Stimulated activated naive CD8-positive, alpha-beta T cell treated with anti-CD3 and anti-CD28 coated beads, Interleukin-15, Interleukin-2, amounts not matched to agents 100 U/mL and 50 U/mL, for 24 hours (primary cell): ENCODE measurements around the gene SAP30BP.

Experiments used
- ATAC-seq: fragments of 150-1000 bp; cut with Tn5 transposase; one replicate; pipeline ENCODE4 v1.10.0; 2021
- DNase-seq: peaks from one replicate; pipeline ENCODE4 v3.0.0; 2021

SAP30BP gene

GRCh38 chr17:75689441-75689873 lies 22.3 kb downstream of the SAP30BP start:
- peak; percentile 46 for DNase-seq
- peak; percentile 70 for ATAC-seq

- ATAC-seq (peak; percentile 83), DNase-seq (peak; percentile 67)
Observed at GRCh38 chr17:75691371-75691791, 24.2 kb downstream of the SAP30BP start.

- ATAC-seq: peak; percentile 24
- no peak for DNase-seq
Observed at GRCh38 chr17:75691801-75692626, 24.9 kb downstream of the SAP30BP start.

GRCh38 chr17:75692976-75693375 lies 25.8 kb downstream of the SAP30BP start:
- no peak for ATAC-seq

GRCh38 chr17:75693500-75694481 lies 26.7 kb downstream of the SAP30BP start:
- ATAC-seq: no peak
- no peak for DNase-seq

More at GRCh38 chr17:75692976-75693375, 25.8 kb downstream of the SAP30BP start:
- DNase-seq: no peak

- ATAC-seq: no peak
- DNase-seq: no peak
Observed at GRCh38 chr17:75694536-75694935, 27.4 kb downstream of the SAP30BP start.

GRCh38 chr17:75695141-75695829 lies 28.1 kb downstream of the SAP30BP start:
- DNase-seq (no peak), ATAC-seq (no peak)

GRCh38 chr17:75695830-75696271 lies 28.7 kb downstream of the SAP30BP start:
- DNase-seq: no peak
- ATAC-seq: no peak

GRCh38 chr17:75697651-75698291 lies 30.6 kb downstream of the SAP30BP start:
- ATAC-seq (no peak), DNase-seq (no peak)

- DNase-seq (no peak), ATAC-seq (no peak)
Observed at GRCh38 chr17:75698659-75699058, 31.5 kb downstream of the SAP30BP start.

- ATAC-seq: no peak
Observed at GRCh38 chr17:75701288-75701687, 34.1 kb downstream of the SAP30BP start.

GRCh38 chr17:75703191-75703590 lies 36.1 kb downstream of the SAP30BP start:
- DNase-seq (no peak), ATAC-seq (no peak)

More at GRCh38 chr17:75701288-75701687, 34.1 kb downstream of the SAP30BP start:
- no peak for DNase-seq

GRCh38 chr17:75703591-75703990 lies 36.5 kb downstream of the SAP30BP start:
- DNase-seq (no peak), ATAC-seq (no peak)

- DNase-seq (no peak), ATAC-seq (no peak)
Observed at GRCh38 chr17:75704963-75705875, 38.1 kb downstream of the SAP30BP start.

GRCh38 chr17:75706042-75706728 lies 39.0 kb downstream of the SAP30BP start:
- ATAC-seq (no peak), DNase-seq (no peak)

- DNase-seq (no peak), ATAC-seq (no peak)
Observed at GRCh38 chr17:75707079-75707571, 40.0 kb downstream of the SAP30BP start.

GRCh38 chr17:75712446-75712845 lies 45.3 kb downstream of the SAP30BP start:
- ATAC-seq: no peak
- DNase-seq: no peak

GRCh38 chr17:75719732-75720131 lies 52.6 kb downstream of the SAP30BP start:
- no peak for DNase-seq
- no peak for ATAC-seq

GRCh38 chr17:75720656-75721462 lies 53.7 kb downstream of the SAP30BP start, which contains the start of gene ITGB4:
Gene ITGB4 (plus strand): TSS chr17:75721459. CDS start chr17:75724704, 3,245 bp downstream.
- DNase-seq (peak; percentile 53), ATAC-seq (peak; percentile 70)
